LNCaP clone FGC (cell line): ENCODE results near the gene FOXN3.

Experiments
- DNase-seq: peaks from one replicate; pipeline ENCODE4 v3.0.0-alpha.2; 2011; ENCODE audit warnings: low read depth
- H3K4me3 ChIP-seq: 2 replicates; pipeline ENCODE4 v1.5.1; 2011; ENCODE audit warnings: mild to moderate bottlenecking, low read depth, low read length, control low read depth
- CTCF ChIP-seq: IDR thresholded peaks from 2 replicates; pipeline ENCODE4 v1.5.1; 2012; ENCODE audit warnings: mild to moderate bottlenecking; ENCODE audit not compliant: control insufficient read depth, insufficient read depth; ENCODE audit errors: extremely low read depth

The FOXN3 gene

DNA sequence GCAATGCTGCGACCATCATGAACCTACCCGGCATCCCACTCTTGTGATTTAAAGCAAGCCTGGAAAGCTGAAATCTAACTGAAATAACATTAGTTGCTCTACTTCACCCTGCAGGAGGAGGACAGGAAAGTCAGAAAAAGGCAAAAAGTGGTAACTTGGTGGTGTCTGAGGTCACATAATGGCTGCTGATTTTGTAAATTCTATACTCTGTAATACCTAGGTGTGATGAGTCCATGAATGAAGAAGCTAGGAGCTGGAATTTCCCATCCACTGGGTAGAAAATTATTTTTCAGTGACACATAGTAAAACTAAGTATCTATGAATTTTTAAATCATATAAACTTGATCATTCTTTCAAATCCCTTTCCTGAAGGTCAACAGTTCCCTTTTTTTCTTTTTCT is 183.8 kb downstream of the FOXN3 start:
- no peak for TF ChIP-seq CTCF
- no peak overlapping the region for H3K4me3 ChIP-seq
- DNase-seq = no peak

- DNase-seq = no peak
- no peak for TF ChIP-seq CTCF
- H3K4me3 ChIP-seq = no peak overlapping the region
These were observed 184.6 kb downstream of the FOXN3 start for GRCh38 chr14:89232265-89233070.

- no peak for TF ChIP-seq CTCF
- DNase-seq = no peak
- no peak overlapping the region for H3K4me3 ChIP-seq
These were observed 185.5 kb downstream of the FOXN3 start for GRCh38 chr14:89231426-89232113.

DNA sequence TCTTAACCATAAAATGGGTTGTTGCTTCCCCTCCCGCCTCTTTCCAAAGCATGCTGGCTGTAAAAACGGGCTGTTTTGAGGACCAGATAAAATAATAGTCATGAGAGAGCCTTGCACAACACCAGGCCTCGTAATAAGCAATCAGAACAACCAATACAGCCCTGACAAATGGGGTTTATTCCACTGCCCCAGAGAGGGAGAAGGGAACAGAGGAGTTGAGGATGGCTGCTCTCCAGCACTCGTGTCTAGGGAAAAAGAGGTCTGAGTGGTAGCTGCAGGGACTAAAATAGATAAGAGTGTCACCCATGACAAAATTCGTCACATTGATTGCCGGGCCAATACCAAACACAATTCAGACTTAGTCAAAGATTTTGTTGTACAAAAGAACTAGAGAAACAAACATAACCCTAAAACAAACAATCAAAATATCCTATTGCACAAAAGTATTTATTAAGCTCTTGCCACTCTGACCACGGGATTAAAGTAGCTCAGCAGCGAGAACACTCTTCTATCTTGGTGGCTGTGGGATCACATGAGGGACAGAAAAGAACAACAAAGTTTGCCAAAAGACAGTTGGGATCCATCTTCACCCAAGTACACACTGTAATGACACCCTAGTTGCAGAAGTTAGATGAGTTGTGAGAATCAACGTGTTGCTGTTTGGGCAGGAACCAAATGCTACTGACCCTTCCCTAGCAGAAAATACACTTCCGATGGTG is 188.0 kb downstream of the FOXN3 start:
- DNase-seq = no peak
- no peak overlapping the region for H3K4me3 ChIP-seq
- TF ChIP-seq CTCF = no peak

- DNase-seq = no peak
- no peak overlapping the region for H3K4me3 ChIP-seq
- TF ChIP-seq CTCF = no peak
These were observed 189.6 kb downstream of the FOXN3 start for GRCh38 chr14:89227496-89227836.

GRCh38 chr14:89226801-89227495 is 190.1 kb downstream of the FOXN3 start:
- no peak overlapping the region for H3K4me3 ChIP-seq
- no peak for TF ChIP-seq CTCF
- DNase-seq = no peak
